Neural cell (in vitro differentiated cells): ENCODE results near the gene FUS. TPM values are rescaled to one million over a fixed set of nuclear protein-coding genes. Genes with fewer than 3 reads are reported as not detected.

Experiments
- H2AFZ ChIP-seq: fragments of 200-600, 300-800 bp; sonication (generic), shearing (Covaris generic); 2 replicates; pipeline ENCODE4 v1.6.0; 2014; ENCODE audit warnings: low read depth, mild to moderate bottlenecking, antibody characterized with exemption, low read length, moderate library complexity
- H3F3A ChIP-seq: fragments of 200-600 bp; shearing (Covaris generic); 2 replicates; pipeline ENCODE4 v1.6.1; 2016; ENCODE audit warnings: mild to moderate bottlenecking, moderate library complexity, mixed read lengths, antibody characterized with exemption, low read length; ENCODE audit not compliant: insufficient read depth, poor library complexity, severe bottlenecking
- H3K27ac ChIP-seq: fragments of 200-600, 300-800 bp; sonication (generic), shearing (Covaris generic); 2 replicates; pipeline ENCODE4 v1.5.1; 2014; ENCODE audit warnings: mild to moderate bottlenecking, low read length, moderate library complexity
- H3K27me3 ChIP-seq: fragments of 300-800, 200-600 bp; sonication (generic), shearing (Covaris generic); 2 replicates; pipeline ENCODE4 v1.6.0; 2014; ENCODE audit warnings: mild to moderate bottlenecking, low read depth, low read length, moderate library complexity; ENCODE audit not compliant: insufficient read depth
- H3K36me3 ChIP-seq: fragments of 300-800, 200-600 bp; sonication (generic), shearing (Covaris generic); 2 replicates; pipeline ENCODE4 v1.5.1; 2014; ENCODE audit warnings: mild to moderate bottlenecking, antibody characterized with exemption, low read length, moderate library complexity; ENCODE audit not compliant: insufficient read depth
- H3K4me2 ChIP-seq: fragments of 300-800, 200-600 bp; sonication (generic), shearing (Covaris generic); 2 replicates; pipeline ENCODE4 v1.6.0; 2014; ENCODE audit warnings: mild to moderate bottlenecking, low read length
- H3K4me3 ChIP-seq: fragments of 300-800, 200-600 bp; sonication (generic), shearing (Covaris generic); 2 replicates; pipeline ENCODE4 v1.5.1; 2014; ENCODE audit warnings: mild to moderate bottlenecking, low read length, moderate library complexity
- H3K79me2 ChIP-seq: fragments of 200-600 bp; shearing (Covaris generic); replicated peaks from 2 replicates; pipeline ENCODE4 v1.6.0; 2014; ENCODE audit warnings: mild to moderate bottlenecking, low read length, moderate library complexity; ENCODE audit not compliant: insufficient read depth
- H3K9ac ChIP-seq: fragments of 300-800, 200-600 bp; sonication (generic), shearing (Covaris generic); 2 replicates; pipeline ENCODE4 v1.6.1; 2016; ENCODE audit warnings: mild to moderate bottlenecking, low read length, mixed read lengths
- H3K9me2 ChIP-seq: fragments of 200-600 bp; shearing (Covaris generic); 2 replicates; pipeline ENCODE4 v1.6.1; 2016; ENCODE audit warnings: mild to moderate bottlenecking, low read length, mixed read lengths; ENCODE audit not compliant: insufficient read depth
- H3K9me3 ChIP-seq: fragments of 200-600, 300-800 bp; sonication (generic), shearing (Covaris generic); 2 replicates; pipeline ENCODE4 v1.6.1; 2016; ENCODE audit warnings: mild to moderate bottlenecking, mixed run types, low read length, moderate library complexity, mixed read lengths
- H4K20me1 ChIP-seq: fragments of 200-600 bp; shearing (Covaris generic); 2 replicates; pipeline ENCODE4 v1.6.1; 2016; ENCODE audit warnings: mild to moderate bottlenecking, mixed run types; ENCODE audit not compliant: insufficient read depth
- CTCF ChIP-seq: fragments of 450-650 bp; IDR thresholded peaks from 2 replicates; pipeline ENCODE4 v1.5.1; 2014; ENCODE audit warnings: antibody characterized with exemption, mild to moderate bottlenecking, moderate library complexity; ENCODE audit not compliant: poor library complexity, severe bottlenecking
- EP300 ChIP-seq: fragments of 450-650 bp; conservative IDR thresholded peaks from 2 replicates; pipeline ENCODE4 v1.6.1; 2014; ENCODE audit warnings: antibody characterized with exemption, mild to moderate bottlenecking, moderate library complexity; ENCODE audit not compliant: poor library complexity, severe bottlenecking
- EZH2 ChIP-seq: fragments of 200-600, 300-800 bp; shearing (Covaris generic), sonication (generic); IDR thresholded peaks from 2 replicates; pipeline ENCODE4 v1.6.1; 2014; ENCODE audit warnings: antibody characterized with exemption, low read length, borderline replicate concordance, mild to moderate bottlenecking; ENCODE audit not compliant: insufficient read depth, poor library complexity, severe bottlenecking
- MXI1 ChIP-seq: fragments of 450-650 bp; conservative IDR thresholded peaks from 2 replicates; pipeline ENCODE4 v1.6.1; 2014; ENCODE audit warnings: antibody characterized with exemption, mild to moderate bottlenecking; ENCODE audit not compliant: poor library complexity, severe bottlenecking
- POLR2AphosphoS5 ChIP-seq: IDR thresholded peaks from 2 replicates; pipeline ENCODE4 v1.6.1; 2012
- RAD21 ChIP-seq: fragments of 450-650 bp; conservative IDR thresholded peaks from 2 replicates; pipeline ENCODE4 v1.6.1; 2014; ENCODE audit warnings: antibody characterized with exemption, mild to moderate bottlenecking, moderate library complexity
- REST ChIP-seq: IDR thresholded peaks from 2 replicates; pipeline ENCODE4 v1.6.1; 2012; ENCODE audit warnings: borderline replicate concordance
- SMC3 ChIP-seq: fragments of 450-650 bp; conservative IDR thresholded peaks from 2 replicates; pipeline ENCODE4 v1.6.1; 2014; ENCODE audit warnings: antibody characterized with exemption, mild to moderate bottlenecking, moderate library complexity; ENCODE audit not compliant: poor library complexity
- TAF1 ChIP-seq: IDR thresholded peaks from 2 replicates; pipeline ENCODE4 v1.6.1; 2012; ENCODE audit warnings: low read depth
- polyA plus RNA-seq: library from polyadenylated mRNA; depleted of rRNA; stranded (reverse); fragments of >200 nt; gene quantifications from 2 replicates; pipeline ENCODE4 v1.2.3, GENCODE V29; 2014

FUS gene
- polyA plus RNA-seq, 1 donor from 2014 or later, result 54.3 TPM

- Histone ChIP-seq H3K4me3 (no peak overlapping the region), H3K9me3 (no peaks in the 10 kb centered on the region), H3K79me2 (no peaks in the 10 kb centered on the region), H3F3A (no peaks in the 10 kb centered on the region), H4K20me1 (no peaks in the 10 kb centered on the region), H3K9me2 (no peaks in the 10 kb centered on the region), H3K4me2 (no peak overlapping the region), H3K27me3 (peaks cover 19% of the 10 kb centered on the region), H3K27ac (no peak overlapping the region), H2AFZ (no peak overlapping the region), H3K36me3 (no peaks in the 10 kb centered on the region), H3K9ac (no peak overlapping the region)
- TF ChIP-seq SMC3 (no peak), EZH2 (no peak), MXI1 (no peak), EP300 (no peak), RAD21 (no peak), CTCF (no peak), REST (no peak), POLR2AphosphoS5 (no peak), TAF1 (no peak)
Observed at GRCh38 chr16:31221357-31222160, 41.6 kb downstream of the FUS start.

GRCh38 chr16:31223044-31223443 lies 43.1 kb downstream of the FUS start:
- TF ChIP-seq CTCF (no peak), TAF1 (no peak)
- H3K79me2 ChIP-seq, result no peaks in the 10 kb centered on the region
- no peaks in the 10 kb centered on the region for H4K20me1 ChIP-seq
- no peaks in the 10 kb centered on the region for H3K36me3 ChIP-seq
- H3K4me3 ChIP-seq, result no peak overlapping the region
- no peak overlapping the region for H3K9ac ChIP-seq
- no peaks in the 10 kb centered on the region for H3K9me3 ChIP-seq
- H3K9me2 ChIP-seq, result no peaks in the 10 kb centered on the region
- no peak overlapping the region for H3K27ac ChIP-seq
- no peak overlapping the region for H3K4me2 ChIP-seq
- H3F3A ChIP-seq, result no peaks in the 10 kb centered on the region
- no peak overlapping the region for H2AFZ ChIP-seq
- peaks cover 4% of the 10 kb centered on the region for H3K27me3 ChIP-seq
